RKO (cell line): ENCODE data around the gene ZNF555.
A peak's percentile ranks its signal among the peaks of the same experiment; 100 is the strongest.

Experiments used
- DNase-seq: peaks from one replicate; pipeline ENCODE4 v3.0.0-alpha.2; 2016; ENCODE audit warnings: low spot score

ZNF555 gene

GRCh38 chr19:2807379-2808128 is 33.7 kb upstream of the ZNF555 start:
- no peak for DNase-seq

- no peak for DNase-seq
Observed at GRCh38 chr19:2808129-2808941, 32.9 kb upstream of the ZNF555 start.

GRCh38 chr19:2809387-2810140 is 31.7 kb upstream of the ZNF555 start:
- DNase-seq = no peak

GRCh38 chr19:2810141-2811091 is 30.9 kb upstream of the ZNF555 start:
- DNase-seq = no peak

- no peak for DNase-seq
Observed at GRCh38 chr19:2811221-2811722, 30.0 kb upstream of the ZNF555 start.

- no peak for DNase-seq
Observed at GRCh38 chr19:2811735-2812413, 29.4 kb upstream of the ZNF555 start.

- DNase-seq = no peak
Observed at GRCh38 chr19:2812414-2813234, 28.7 kb upstream of the ZNF555 start.

- no peak for DNase-seq
Observed at GRCh38 chr19:2813235-2814160, 27.8 kb upstream of the ZNF555 start.

- no peak for DNase-seq
Observed at GRCh38 chr19:2814426-2814825, 26.8 kb upstream of the ZNF555 start.

- no peak for DNase-seq
Observed at GRCh38 chr19:2815191-2815614, 26.1 kb upstream of the ZNF555 start.

- DNase-seq = no peak
Observed at GRCh38 chr19:2815923-2816322, 25.4 kb upstream of the ZNF555 start.

- DNase-seq = no peak
Observed at GRCh38 chr19:2816641-2817040, 24.6 kb upstream of the ZNF555 start.

GRCh38 chr19:2817237-2817829 is 23.9 kb upstream of the ZNF555 start:
- DNase-seq = peak; percentile 79

GRCh38 chr19:2819540-2820111 is 21.6 kb upstream of the ZNF555 start, which contains the start of gene ZNF554:
TSS of gene ZNF554 (plus strand) at chr19:2819868. CDS start at chr19:2820072, 204 bp downstream.
- peak; percentile 96 for DNase-seq

GRCh38 chr19:2820112-2820702 is 21.1 kb upstream of the ZNF555 start:
- no peak for DNase-seq

GRCh38 chr19:2822846-2823245 is 18.4 kb upstream of the ZNF555 start:
- no peak for DNase-seq

- no peak for DNase-seq
Observed at GRCh38 chr19:2823646-2824045, 17.6 kb upstream of the ZNF555 start.
